H9 (cell line): ENCODE results near the gene DLGAP4. TPM values are rescaled to one million over a fixed set of nuclear protein-coding genes. Genes with fewer than 3 reads are reported as not detected.

Source experiments
- DNase-seq: peaks from one replicate; pipeline ENCODE4 v3.0.0-alpha.2; 2017
- H2AFZ ChIP-seq: one replicate; pipeline ENCODE4 v1.6.1; 2013; ENCODE audit warnings: mild to moderate bottlenecking, low read length, control low read depth, moderate library complexity
- H2AK5ac ChIP-seq: 2 replicates; pipeline ENCODE4 v1.6.1; 2013; ENCODE audit warnings: low read length, control low read depth, mixed read lengths; ENCODE audit not compliant: insufficient read length
- H2BK120ac ChIP-seq: one replicate; pipeline ENCODE4 v1.6.1; 2013; ENCODE audit warnings: low read depth, mild to moderate bottlenecking, low read length, control low read depth, inconsistent platforms; ENCODE audit not compliant: poor library complexity, severe bottlenecking
- H2BK12ac ChIP-seq: 2 replicates; pipeline ENCODE4 v1.6.1; 2013; ENCODE audit warnings: low read length, control low read depth, mixed read lengths, low read depth; ENCODE audit not compliant: insufficient read length
- H2BK15ac ChIP-seq: 2 replicates; pipeline ENCODE4 v1.6.1; 2013; ENCODE audit warnings: low read depth, low read length, control low read depth
- H2BK20ac ChIP-seq: one replicate; pipeline ENCODE4 v1.6.1; 2013; ENCODE audit warnings: low read depth, mild to moderate bottlenecking, low read length, control low read depth, inconsistent platforms; ENCODE audit not compliant: poor library complexity, severe bottlenecking
- H2BK5ac ChIP-seq: 2 replicates; pipeline ENCODE4 v1.6.1; 2013; ENCODE audit warnings: low read length, control low read depth, mixed read lengths; ENCODE audit not compliant: insufficient read length
- H3K14ac ChIP-seq: 2 replicates; pipeline ENCODE4 v1.6.1; 2013; ENCODE audit warnings: low read length, control low read depth; ENCODE audit not compliant: insufficient read depth
- H3K18ac ChIP-seq: 2 replicates; pipeline ENCODE4 v1.6.1; 2013; ENCODE audit warnings: low read depth, mild to moderate bottlenecking, mixed read lengths, low read length, control low read depth; ENCODE audit not compliant: insufficient read length
- H3K23ac ChIP-seq: 2 replicates; pipeline ENCODE4 v1.6.1; 2013; ENCODE audit warnings: low read length, control low read depth, mixed read lengths, low read depth; ENCODE audit not compliant: insufficient read length
- H3K23me2 ChIP-seq: 2 replicates; pipeline ENCODE4 v1.6.1; 2013; ENCODE audit warnings: low read depth, mild to moderate bottlenecking, mixed read lengths, low read length, control low read depth; ENCODE audit not compliant: insufficient read length, poor library complexity, severe bottlenecking
- H3K27ac ChIP-seq: 2 replicates; pipeline ENCODE4 v1.5.1; 2013; ENCODE audit warnings: low read length, control low read depth, mixed read lengths, low read depth; ENCODE audit not compliant: insufficient read length
- H3K27me3 ChIP-seq: 2 replicates; pipeline ENCODE4 v1.6.1; 2013; ENCODE audit warnings: low read length, control low read depth, inconsistent platforms; ENCODE audit not compliant: insufficient read depth
- H3K4ac ChIP-seq: 2 replicates; pipeline ENCODE4 v1.6.1; 2013; ENCODE audit warnings: low read depth, mild to moderate bottlenecking, control low read depth, inconsistent platforms, low read length, moderate library complexity
- H3K4me1 ChIP-seq: 2 replicates; pipeline ENCODE4 v1.6.1; 2013; ENCODE audit warnings: low read length, control low read depth, inconsistent platforms; ENCODE audit not compliant: insufficient read depth
- H3K4me2 ChIP-seq: 2 replicates; pipeline ENCODE4 v1.6.1; 2013; ENCODE audit warnings: low read length, control low read depth, mixed read lengths; ENCODE audit not compliant: insufficient read length, insufficient read depth
- H3K56ac ChIP-seq: 2 replicates; pipeline ENCODE4 v1.6.1; 2013; ENCODE audit warnings: low read depth, mild to moderate bottlenecking, mixed read lengths, low read length, control low read depth; ENCODE audit not compliant: insufficient read length
- H3K79me1 ChIP-seq: 2 replicates; pipeline ENCODE4 v1.6.1; 2013; ENCODE audit warnings: low read depth, mild to moderate bottlenecking, moderate library complexity, low read length, control low read depth, inconsistent platforms; ENCODE audit not compliant: insufficient read depth, poor library complexity, severe bottlenecking
- H3K79me2 ChIP-seq: 2 replicates; pipeline ENCODE4 v1.6.1; 2013; ENCODE audit warnings: low read length, control low read depth, inconsistent platforms; ENCODE audit not compliant: insufficient read depth
- H3K9ac ChIP-seq: 2 replicates; pipeline ENCODE4 v1.6.1; 2013; ENCODE audit warnings: low read length, control low read depth, mixed read lengths; ENCODE audit not compliant: insufficient read length; ENCODE audit errors: extremely low read depth
- H3K9me3 ChIP-seq: one replicate; pipeline ENCODE4 v1.6.1; 2013; ENCODE audit warnings: low read depth, low read length, inconsistent platforms; ENCODE audit not compliant: control insufficient read depth
- H3T11ph ChIP-seq: one replicate; pipeline ENCODE4 v1.6.1; 2013; ENCODE audit warnings: mild to moderate bottlenecking, low read length, control low read depth, inconsistent platforms
- H4K20me1 ChIP-seq: one replicate; pipeline ENCODE4 v1.6.1; 2013; ENCODE audit not compliant: control insufficient read depth, insufficient read length, insufficient read depth
- H4K5ac ChIP-seq: 2 replicates; pipeline ENCODE4 v1.6.1; 2013; ENCODE audit warnings: low read depth, mild to moderate bottlenecking, mixed read lengths, low read length, control low read depth; ENCODE audit not compliant: insufficient read length
- H4K8ac ChIP-seq: replicated peaks from 2 replicates; pipeline ENCODE4 v1.6.1; 2013; ENCODE audit warnings: low read length, control low read depth, mixed read lengths, low read depth; ENCODE audit not compliant: insufficient read length
- H4K91ac ChIP-seq: 2 replicates; pipeline ENCODE4 v1.6.1; 2013; ENCODE audit warnings: low read depth, mild to moderate bottlenecking, moderate library complexity, mixed read lengths, low read length, control low read depth; ENCODE audit not compliant: insufficient read length
- H3K27ac Mint-ChIP-seq, 3 experiments: 2 replicates in 2 of 3; 3 replicates in 1 of 3; pipeline ENCODE4 v1.8.0; 2020 to 2021; ENCODE audit warnings: mixed read lengths in 3 of 3, mild to moderate bottlenecking in 1 of 3, moderate library complexity in 1 of 3
- H3K27me3 Mint-ChIP-seq: 2 replicates; pipeline ENCODE4 v1.8.0; 2021; ENCODE audit warnings: low read depth, mild to moderate bottlenecking, moderate library complexity, mixed read lengths
- H3K36me3 Mint-ChIP-seq, 3 experiments: 2 replicates in 2 of 3; 3 replicates in 1 of 3; pipeline ENCODE4 v1.8.0; 2020 to 2021; ENCODE audit warnings: low read depth in 3 of 3, mixed read lengths in 3 of 3; ENCODE audit not compliant: insufficient read depth in 1 of 3
- H3K4me1 Mint-ChIP-seq, 2 experiments: 2 replicates each; pipeline ENCODE4 v1.8.0; 2020; ENCODE audit warnings: mixed read lengths in 2 of 2
- H3K4me3 Mint-ChIP-seq, 2 experiments: 2 replicates in 1 of 2; 3 replicates in 1 of 2; pipeline ENCODE4 v1.8.0; 2020 to 2021; ENCODE audit warnings: mild to moderate bottlenecking in 2 of 2, mixed read lengths in 2 of 2, moderate library complexity in 1 of 2
- H3K9me3 Mint-ChIP-seq, 2 experiments: 2 replicates in 1 of 2; 3 replicates in 1 of 2; pipeline ENCODE4 v1.8.0; 2020; ENCODE audit warnings: mild to moderate bottlenecking in 2 of 2, mixed read lengths in 2 of 2, moderate library complexity in 1 of 2
- WGBS: extraction: QIAGEN DNeasy Blood & Tissue Kit; methylation state at CpG from one replicate; pipeline ENCODE4 v1.1.7; 2013; ENCODE audit warnings: missing lambda C conversion rate, low lambda C conversion rate, mixed read lengths; ENCODE audit not compliant: insufficient read length; ENCODE audit errors: extremely low coverage; 5-methylcytosine and 5-hydroxymethylcytosine counted together
- total RNA-seq: library from RNA; stranded (reverse); gene quantifications from 2 replicates; pipeline ENCODE4 v1.2.1, GENCODE V29; 2021
- TF ChIP-seq, protein P1 (sequence below): fragments of 200-600 bp; sonication (generic); conservative IDR thresholded peaks from 3 replicates; pipeline ENCODE4 v1.8.0; 2021; ENCODE audit warnings: antibody characterized with exemption, mild to moderate bottlenecking

DLGAP4 gene
- total RNA-seq, 1 experiment from 2014 or later: 48.0 TPM

DNA sequence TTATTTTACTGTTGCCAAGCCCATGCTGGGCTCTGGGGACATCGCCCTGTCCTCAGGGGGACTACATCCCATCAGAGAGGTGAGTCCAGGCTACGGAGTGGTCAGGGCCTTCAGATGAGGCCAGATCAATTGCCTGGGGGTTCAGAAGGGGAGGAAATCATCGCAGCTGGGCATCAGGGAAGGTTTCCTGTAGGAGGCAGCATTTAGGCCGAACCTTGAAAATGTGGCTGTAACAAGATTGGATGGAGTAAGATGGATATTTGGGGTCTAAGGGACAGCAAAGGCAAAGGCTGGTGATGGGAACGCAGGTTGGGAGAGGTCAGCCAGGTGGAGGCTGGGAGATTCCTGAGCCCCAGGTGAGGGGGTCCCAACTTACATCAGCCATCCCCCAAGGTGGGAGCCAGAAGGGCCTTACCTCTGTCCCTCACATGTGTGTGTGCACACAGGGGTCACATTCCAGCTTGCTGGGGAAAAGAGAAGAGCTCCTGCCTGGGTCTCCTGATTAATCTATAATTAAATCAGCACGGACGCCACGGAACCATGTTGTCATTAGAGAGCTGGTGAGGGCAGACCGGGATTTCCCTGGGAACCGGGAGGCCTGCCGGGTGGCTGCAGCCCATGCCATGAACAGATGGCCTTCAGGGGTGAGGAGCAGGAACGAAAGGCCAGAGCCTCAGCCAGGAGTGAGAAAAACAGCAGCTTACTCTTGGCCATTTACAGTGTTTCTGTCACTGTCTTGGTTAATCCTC lies 30.5 kb upstream of the DLGAP4 start:
- no peaks in the 10 kb centered on the region for H3K23me2 ChIP-seq
- H3K79me2 ChIP-seq: no peaks in the 10 kb centered on the region
- H3K4me1 Mint-ChIP-seq: peaks cover 5 to 37% of the 10 kb centered on the region in 2 experiments; a peak in 3 of 4 replicates
- H2BK20ac ChIP-seq: no peak overlapping the region
- no peak overlapping the region for H3K4me2 ChIP-seq
- H3K9me3 ChIP-seq: no peaks in the 10 kb centered on the region
- no peak overlapping the region for H4K5ac ChIP-seq
- no peak overlapping the region for H4K91ac ChIP-seq
- H3K36me3 Mint-ChIP-seq: no peaks in the 10 kb centered on the region
- H3K27me3 Mint-ChIP-seq: peaks cover 10% of the 10 kb centered on the region
- H3K27ac ChIP-seq: no peak overlapping the region
- WGBS: no CpG with 5 or more reads among the region's 12 CpGs
- DNase-seq: no peak
- H3K79me1 ChIP-seq: no peaks in the 10 kb centered on the region
- no peak overlapping the region for H3K23ac ChIP-seq
- no peak overlapping the region for H3T11ph ChIP-seq
- H3K9me3 Mint-ChIP-seq: no peaks in the 10 kb centered on the region
- H3K27me3 ChIP-seq: no peaks in the 10 kb centered on the region
- H2BK15ac ChIP-seq: no peak overlapping the region
- no peak overlapping the region for H3K14ac ChIP-seq
- H3K4ac ChIP-seq: no peak overlapping the region
- H3K4me1 ChIP-seq: no peaks in the 10 kb centered on the region
- H3K56ac ChIP-seq: no peak overlapping the region
- H2AK5ac ChIP-seq: no peak overlapping the region
- no peak overlapping the region for H2BK5ac ChIP-seq
- H4K20me1 ChIP-seq: no peaks in the 10 kb centered on the region
- H2BK12ac ChIP-seq: no peak overlapping the region
- TF ChIP-seq, protein P1, sequence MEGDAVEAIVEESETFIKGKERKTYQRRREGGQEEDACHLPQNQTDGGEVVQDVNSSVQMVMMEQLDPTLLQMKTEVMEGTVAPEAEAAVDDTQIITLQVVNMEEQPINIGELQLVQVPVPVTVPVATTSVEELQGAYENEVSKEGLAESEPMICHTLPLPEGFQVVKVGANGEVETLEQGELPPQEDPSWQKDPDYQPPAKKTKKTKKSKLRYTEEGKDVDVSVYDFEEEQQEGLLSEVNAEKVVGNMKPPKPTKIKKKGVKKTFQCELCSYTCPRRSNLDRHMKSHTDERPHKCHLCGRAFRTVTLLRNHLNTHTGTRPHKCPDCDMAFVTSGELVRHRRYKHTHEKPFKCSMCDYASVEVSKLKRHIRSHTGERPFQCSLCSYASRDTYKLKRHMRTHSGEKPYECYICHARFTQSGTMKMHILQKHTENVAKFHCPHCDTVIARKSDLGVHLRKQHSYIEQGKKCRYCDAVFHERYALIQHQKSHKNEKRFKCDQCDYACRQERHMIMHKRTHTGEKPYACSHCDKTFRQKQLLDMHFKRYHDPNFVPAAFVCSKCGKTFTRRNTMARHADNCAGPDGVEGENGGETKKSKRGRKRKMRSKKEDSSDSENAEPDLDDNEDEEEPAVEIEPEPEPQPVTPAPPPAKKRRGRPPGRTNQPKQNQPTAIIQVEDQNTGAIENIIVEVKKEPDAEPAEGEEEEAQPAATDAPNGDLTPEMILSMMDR: peak; percentile 24; the same call in 1 of the 3 replicates
- no peak overlapping the region for H2BK120ac ChIP-seq
- H3K18ac ChIP-seq: no peak overlapping the region
- no peak overlapping the region for H4K8ac ChIP-seq
- no peak overlapping the region for H3K9ac ChIP-seq
- H2AFZ ChIP-seq: no peak overlapping the region
- no peak overlapping the region for H3K4me3 Mint-ChIP-seq
- H3K27ac Mint-ChIP-seq: peak overlapping the region in 1 of 3 experiments; percentile 70; a peak in 2 of 7 replicates
